ENCODE results near the gene PCCA.
"Not testable (repeated sequence)": the region's sequence is repeated elsewhere in the genome, so short reads cannot be mapped to it uniquely, and the experiment has no call there.

Gene PCCA

GRCh38 chr13:100197591-100198365 lies 108.9 kb downstream of the PCCA start:
- no peak for DNase-seq

- DNase-seq: no peak
These were observed 114.9 kb downstream of the PCCA start for GRCh38 chr13:100203696-100204367.

GRCh38 chr13:100208002-100208401 lies 119.1 kb downstream of the PCCA start:
- no peak for DNase-seq

GRCh38 chr13:100208626-100209025 lies 119.7 kb downstream of the PCCA start:
- no peak for DNase-seq

GRCh38 chr13:100209857-100210825 lies 121.2 kb downstream of the PCCA start:
- DNase-seq: no peak

- DNase-seq: no peak
These were observed 122.3 kb downstream of the PCCA start for GRCh38 chr13:100211016-100211710.

- no peak for DNase-seq
These were observed 124.1 kb downstream of the PCCA start for GRCh38 chr13:100212904-100213553.

- DNase-seq: no peak
These were observed 124.7 kb downstream of the PCCA start for GRCh38 chr13:100213576-100213975.

- no peak for DNase-seq
These were observed 126.0 kb downstream of the PCCA start for GRCh38 chr13:100214886-100215285.

- no peak for DNase-seq
These were observed 132.3 kb downstream of the PCCA start for GRCh38 chr13:100221166-100221565.

- DNase-seq: not testable (repeated sequence)
These were observed 135.2 kb downstream of the PCCA start for GRCh38 chr13:100223966-100224530.

GRCh38 chr13:100229603-100230002 lies 140.7 kb downstream of the PCCA start:
- no peak for DNase-seq

GRCh38 chr13:100230769-100231149 lies 141.9 kb downstream of the PCCA start:
- DNase-seq: no peak

- DNase-seq: no peak
These were observed 142.3 kb downstream of the PCCA start for GRCh38 chr13:100231176-100231575.

GRCh38 chr13:100234006-100234405 lies 145.1 kb downstream of the PCCA start:
- no peak for DNase-seq

- no peak for DNase-seq
These were observed 145.7 kb downstream of the PCCA start for GRCh38 chr13:100234524-100235136.

- DNase-seq: no peak
These were observed 146.5 kb downstream of the PCCA start for GRCh38 chr13:100235311-100235901.

- no peak for DNase-seq
These were observed 151.4 kb downstream of the PCCA start for GRCh38 chr13:100240109-100240779.

- no peak for DNase-seq
These were observed 155.5 kb downstream of the PCCA start for GRCh38 chr13:100244431-100244830.

- DNase-seq: no peak
These were observed 156.2 kb downstream of the PCCA start for GRCh38 chr13:100245104-100245503.

Data from effector CD8-positive, alpha-beta T cell (primary cell).